ENCODE results near the gene SLC38A7.

GRCh38 chr16:58640949-58641348 is 43.6 kb downstream of the SLC38A7 start:
- no peak for TF ChIP-seq CTCF (IDR thresholded peaks at IDR 0.05 in 2 of 3, conservative IDR thresholded peaks at IDR 0.05 in 1 of 3; ENCODE audit: borderline replicate concordance in 1 of 3, insufficient read depth in 1 of 3, low read depth in 2 of 3, low read length in 2 of 3)
- TF ChIP-seq POLR2AphosphoS5 (IDR thresholded peaks at IDR 0.05; ENCODE audit: low read depth, low read length) = no peak
- no peak for TF ChIP-seq EZH2 (IDR thresholded peaks at IDR 0.05)
- TF ChIP-seq, protein P1, sequence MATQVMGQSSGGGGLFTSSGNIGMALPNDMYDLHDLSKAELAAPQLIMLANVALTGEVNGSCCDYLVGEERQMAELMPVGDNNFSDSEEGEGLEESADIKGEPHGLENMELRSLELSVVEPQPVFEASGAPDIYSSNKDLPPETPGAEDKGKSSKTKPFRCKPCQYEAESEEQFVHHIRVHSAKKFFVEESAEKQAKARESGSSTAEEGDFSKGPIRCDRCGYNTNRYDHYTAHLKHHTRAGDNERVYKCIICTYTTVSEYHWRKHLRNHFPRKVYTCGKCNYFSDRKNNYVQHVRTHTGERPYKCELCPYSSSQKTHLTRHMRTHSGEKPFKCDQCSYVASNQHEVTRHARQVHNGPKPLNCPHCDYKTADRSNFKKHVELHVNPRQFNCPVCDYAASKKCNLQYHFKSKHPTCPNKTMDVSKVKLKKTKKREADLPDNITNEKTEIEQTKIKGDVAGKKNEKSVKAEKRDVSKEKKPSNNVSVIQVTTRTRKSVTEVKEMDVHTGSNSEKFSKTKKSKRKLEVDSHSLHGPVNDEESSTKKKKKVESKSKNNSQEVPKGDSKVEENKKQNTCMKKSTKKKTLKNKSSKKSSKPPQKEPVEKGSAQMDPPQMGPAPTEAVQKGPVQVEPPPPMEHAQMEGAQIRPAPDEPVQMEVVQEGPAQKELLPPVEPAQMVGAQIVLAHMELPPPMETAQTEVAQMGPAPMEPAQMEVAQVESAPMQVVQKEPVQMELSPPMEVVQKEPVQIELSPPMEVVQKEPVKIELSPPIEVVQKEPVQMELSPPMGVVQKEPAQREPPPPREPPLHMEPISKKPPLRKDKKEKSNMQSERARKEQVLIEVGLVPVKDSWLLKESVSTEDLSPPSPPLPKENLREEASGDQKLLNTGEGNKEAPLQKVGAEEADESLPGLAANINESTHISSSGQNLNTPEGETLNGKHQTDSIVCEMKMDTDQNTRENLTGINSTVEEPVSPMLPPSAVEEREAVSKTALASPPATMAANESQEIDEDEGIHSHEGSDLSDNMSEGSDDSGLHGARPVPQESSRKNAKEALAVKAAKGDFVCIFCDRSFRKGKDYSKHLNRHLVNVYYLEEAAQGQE (IDR thresholded peaks at IDR 0.05; ENCODE audit: low read depth) = no peak
- TF ChIP-seq POLR2A (IDR thresholded peaks at IDR 0.05; ENCODE audit: borderline replicate concordance, extremely low read depth, insufficient read depth, insufficient read length) = no peak
- TF ChIP-seq CEBPB (IDR thresholded peaks at IDR 0.05; ENCODE audit: low read depth) = no peak
- TF ChIP-seq ELF1 (IDR thresholded peaks at IDR 0.05; ENCODE audit: borderline replicate concordance, low read depth) = no peak
- no peak for TF ChIP-seq JUND (IDR thresholded peaks at IDR 0.05)
- no peak for TF ChIP-seq SP1 (IDR thresholded peaks at IDR 0.05; ENCODE audit: low read depth)
- no peak for TF ChIP-seq ZFX (IDR thresholded peaks at IDR 0.05)
- TF ChIP-seq YY1 (IDR thresholded peaks at IDR 0.05; ENCODE audit: extremely low read depth, insufficient replicate concordance, low read depth, low read length) = no peak
- TF ChIP-seq, protein P2, sequence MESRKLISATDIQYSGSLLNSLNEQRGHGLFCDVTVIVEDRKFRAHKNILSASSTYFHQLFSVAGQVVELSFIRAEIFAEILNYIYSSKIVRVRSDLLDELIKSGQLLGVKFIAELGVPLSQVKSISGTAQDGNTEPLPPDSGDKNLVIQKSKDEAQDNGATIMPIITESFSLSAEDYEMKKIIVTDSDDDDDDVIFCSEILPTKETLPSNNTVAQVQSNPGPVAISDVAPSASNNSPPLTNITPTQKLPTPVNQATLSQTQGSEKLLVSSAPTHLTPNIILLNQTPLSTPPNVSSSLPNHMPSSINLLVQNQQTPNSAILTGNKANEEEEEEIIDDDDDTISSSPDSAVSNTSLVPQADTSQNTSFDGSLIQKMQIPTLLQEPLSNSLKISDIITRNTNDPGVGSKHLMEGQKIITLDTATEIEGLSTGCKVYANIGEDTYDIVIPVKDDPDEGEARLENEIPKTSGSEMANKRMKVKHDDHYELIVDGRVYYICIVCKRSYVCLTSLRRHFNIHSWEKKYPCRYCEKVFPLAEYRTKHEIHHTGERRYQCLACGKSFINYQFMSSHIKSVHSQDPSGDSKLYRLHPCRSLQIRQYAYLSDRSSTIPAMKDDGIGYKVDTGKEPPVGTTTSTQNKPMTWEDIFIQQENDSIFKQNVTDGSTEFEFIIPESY (IDR thresholded peaks at IDR 0.05; ENCODE audit: extremely low read depth, insufficient replicate concordance, low read length) = no peak
- no peak for TF ChIP-seq EZH2phosphoT487 (IDR thresholded peaks at IDR 0.05; ENCODE audit: borderline replicate concordance)
